BLaER1 treated with 17β-estradiol and CSF1 and Interleukin-3, amounts not matched to agents 10 nM and 100 nM (cell line): ENCODE measurements around the gene TMEM163.

ENCODE experiments used
- H3K27ac ChIP-seq, 11 experiments: shearing (Covaris generic); formaldehyde crosslinking; 2 replicates each; pipeline ENCODE4 v1.8.1; 2022
- H3K27me3 ChIP-seq, 11 experiments: shearing (Covaris generic); formaldehyde crosslinking; 2 replicates each; pipeline ENCODE4 v1.8.1; 2022
- H3K36me3 ChIP-seq, 11 experiments: shearing (Covaris generic); formaldehyde crosslinking; 2 replicates each; pipeline ENCODE4 v1.8.1; 2022
- H3K4me1 ChIP-seq, 10 experiments: shearing (Covaris generic); formaldehyde crosslinking; 2 replicates each; pipeline ENCODE4 v1.8.1; 2022
- H3K4me2 ChIP-seq, 11 experiments: shearing (Covaris generic); formaldehyde crosslinking; 2 replicates each; pipeline ENCODE4 v1.8.1; 2022
- H3K4me3 ChIP-seq, 10 experiments: shearing (Covaris generic); formaldehyde crosslinking; 2 replicates each; pipeline ENCODE4 v1.8.1; 2022
- H3K9ac ChIP-seq, 11 experiments: shearing (Covaris generic); formaldehyde crosslinking; 2 replicates each; pipeline ENCODE4 v1.8.1; 2022
- H3K9me3 ChIP-seq, 11 experiments: shearing (Covaris generic); formaldehyde crosslinking; replicated peaks in 1 of 11; 2 replicates each; pipeline ENCODE4 v1.8.1; 2022
- H4K20me1 ChIP-seq, 11 experiments: shearing (Covaris generic); formaldehyde crosslinking; 2 replicates each; pipeline ENCODE4 v1.8.1; 2022
- Cebpa-rat ChIP-seq, 11 experiments: shearing (Covaris generic); IDR thresholded peaks; 2 replicates each; pipeline ENCODE4 v1.8.1; 2022

Gene TMEM163

DNA sequence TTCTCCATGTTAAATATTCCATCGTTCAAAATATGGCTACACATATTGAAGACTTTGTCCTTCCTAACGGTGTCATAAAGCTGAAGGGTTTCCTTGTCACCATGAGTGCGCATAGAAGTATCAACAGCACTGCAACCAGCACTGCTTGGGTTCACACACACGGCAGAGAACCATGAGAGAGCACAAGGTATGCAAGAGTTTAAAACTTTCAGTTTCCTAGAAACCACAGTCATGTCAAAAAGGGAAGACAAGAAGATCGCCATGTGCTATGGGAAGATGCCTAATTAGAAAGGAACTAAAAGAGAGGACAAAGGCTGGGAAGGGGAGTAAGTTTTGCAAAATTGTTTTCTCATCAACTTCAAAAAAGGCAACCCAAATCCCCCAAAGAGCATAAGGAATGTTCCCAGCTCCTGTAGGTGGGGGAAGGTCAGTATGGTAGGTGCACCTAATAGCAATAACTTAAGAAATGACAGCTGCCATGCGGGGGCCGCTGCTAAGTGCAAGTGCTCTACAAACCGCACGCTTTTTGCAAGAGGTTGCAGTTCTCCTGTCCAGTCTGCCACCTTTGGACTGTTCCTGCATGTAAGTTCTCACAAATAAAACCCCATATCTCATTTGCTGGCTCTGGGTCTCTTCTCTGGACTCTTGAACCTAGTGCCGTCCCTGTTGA, 136.8 kb downstream of the TMEM163 start:
- no peak for TF ChIP-seq Cebpa-rat (IDR thresholded peaks at IDR 0.05)
- Histone ChIP-seq H3K27ac (no peak overlapping the region), H3K4me2 (peak overlapping the region in 3 of 11 experiments; percentile 4 to 11 (median 11); a peak in 4 of 22 replicates), H4K20me1 (no peaks in the 10 kb centered on the region), H3K9me3 (no peaks in the 10 kb centered on the region), H3K36me3 (no peaks in the 10 kb centered on the region), H3K4me1 (peaks cover 6 to 17% (median 9%) of the 10 kb centered on the region in 10 experiments; a peak in 16 of 20 replicates), H3K9ac (no peak overlapping the region), H3K27me3 (no peaks in the 10 kb centered on the region), H3K4me3 (no peak overlapping the region)

GRCh38 chr2:134578316-134578715, 140.5 kb downstream of the TMEM163 start:
- Histone ChIP-seq H4K20me1 (no peaks in the 10 kb centered on the region), H3K4me3 (no peak overlapping the region), H3K9me3 (no peaks in the 10 kb centered on the region), H3K27ac (no peak overlapping the region), H3K27me3 (no peaks in the 10 kb centered on the region), H3K4me1 (peaks cover 0 to 11% (median 0%) of the 10 kb centered on the region in 10 experiments; a peak in 2 of 20 replicates), H3K9ac (no peak overlapping the region), H3K4me2 (no peak overlapping the region), H3K36me3 (no peaks in the 10 kb centered on the region)
- no peak for TF ChIP-seq Cebpa-rat (IDR thresholded peaks at IDR 0.05)

DNA sequence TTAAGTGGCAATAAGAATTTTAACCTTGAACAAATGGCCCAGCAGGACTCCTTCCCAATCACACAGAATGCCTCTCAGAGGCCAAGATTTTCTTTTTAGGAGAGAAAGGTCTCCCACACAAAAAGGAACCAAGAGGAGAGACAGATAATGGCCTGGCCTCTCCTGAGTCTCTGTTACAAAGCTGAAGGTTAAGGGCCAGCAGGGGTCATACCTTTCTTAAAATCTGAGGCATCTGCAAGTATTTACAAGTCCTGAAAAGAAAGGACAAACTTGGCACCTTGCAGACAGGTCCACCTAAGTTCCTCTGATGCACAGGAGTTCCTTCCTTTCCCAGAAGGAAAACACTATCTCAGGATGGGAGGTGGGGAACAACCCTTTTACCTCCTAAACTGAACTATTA, 142.3 kb downstream of the TMEM163 start:
- no peak for TF ChIP-seq Cebpa-rat (IDR thresholded peaks at IDR 0.05)
- no peaks in the 10 kb centered on the region for H4K20me1 ChIP-seq
- no peaks in the 10 kb centered on the region for H3K36me3 ChIP-seq
- peaks cover 0 to 1% (median 0%) of the 10 kb centered on the region in 10 experiments; a peak in 1 of 20 replicates for H3K4me1 ChIP-seq
- no peak overlapping the region for H3K9ac ChIP-seq
- no peak overlapping the region for H3K27ac ChIP-seq
- H3K4me2 ChIP-seq: no peak overlapping the region
- no peak overlapping the region for H3K4me3 ChIP-seq
- H3K9me3 ChIP-seq: no peaks in the 10 kb centered on the region
- H3K27me3 ChIP-seq: no peaks in the 10 kb centered on the region

- no peak overlapping the region for H3K4me3 ChIP-seq
- H3K4me1 ChIP-seq: 0 out of 20 replicates have a peak, but pooled peaks cover 0 to 2% (median 0%) of the 10 kb centered on the region in 10 experiments
- H3K9me3 ChIP-seq: no peaks in the 10 kb centered on the region
- no peaks in the 10 kb centered on the region for H3K36me3 ChIP-seq
- H3K27me3 ChIP-seq: no peaks in the 10 kb centered on the region
- TF ChIP-seq Cebpa-rat (IDR thresholded peaks at IDR 0.05): no peak
- H4K20me1 ChIP-seq: no peaks in the 10 kb centered on the region
- no peak overlapping the region for H3K9ac ChIP-seq
- no peak overlapping the region for H3K4me2 ChIP-seq
- no peak overlapping the region for H3K27ac ChIP-seq
These were observed 142.9 kb downstream of the TMEM163 start for GRCh38 chr2:134575888-134576287.

GRCh38 chr2:134574611-134575330, 144.0 kb downstream of the TMEM163 start:
- no peak overlapping the region for H3K4me2 ChIP-seq
- H3K9ac ChIP-seq: no peak overlapping the region
- no peaks in the 10 kb centered on the region for H3K27me3 ChIP-seq
- H3K4me3 ChIP-seq: no peak overlapping the region
- H3K27ac ChIP-seq: no peak overlapping the region
- H3K36me3 ChIP-seq: no peaks in the 10 kb centered on the region
- H4K20me1 ChIP-seq: no peaks in the 10 kb centered on the region
- no peak for TF ChIP-seq Cebpa-rat (IDR thresholded peaks at IDR 0.05)
- peaks cover 0 to 7% (median 0%) of the 10 kb centered on the region in 10 experiments; a peak in 1 of 20 replicates for H3K4me1 ChIP-seq
- H3K9me3 ChIP-seq: no peaks in the 10 kb centered on the region

- Histone ChIP-seq H3K4me1 (peaks cover 0 to 7% (median 0%) of the 10 kb centered on the region in 10 experiments; a peak in 1 of 20 replicates), H3K27me3 (no peaks in the 10 kb centered on the region), H4K20me1 (no peaks in the 10 kb centered on the region), H3K27ac (no peak overlapping the region), H3K36me3 (no peaks in the 10 kb centered on the region), H3K4me3 (no peak overlapping the region), H3K9ac (no peak overlapping the region), H3K4me2 (no peak overlapping the region), H3K9me3 (no peaks in the 10 kb centered on the region)
- no peak for TF ChIP-seq Cebpa-rat (IDR thresholded peaks at IDR 0.05)
These were observed 145.1 kb downstream of the TMEM163 start for GRCh38 chr2:134573724-134574123.

- no peak for TF ChIP-seq Cebpa-rat (IDR thresholded peaks at IDR 0.05)
- no peak overlapping the region for H3K9ac ChIP-seq
These were observed 145.8 kb downstream of the TMEM163 start for GRCh38 chr2:134573085-134573370.

GRCh38 chr2:134572314-134573084, 146.3 kb downstream of the TMEM163 start:
- Histone ChIP-seq H3K27me3 (no peaks in the 10 kb centered on the region), H3K9ac (no peak overlapping the region), H3K36me3 (no peaks in the 10 kb centered on the region), H4K20me1 (no peaks in the 10 kb centered on the region), H3K9me3 (no peaks in the 10 kb centered on the region), H3K27ac (no peak overlapping the region), H3K4me1 (peaks cover 0 to 7% (median 0%) of the 10 kb centered on the region in 10 experiments; a peak in 1 of 20 replicates), H3K4me2 (no peak overlapping the region), H3K4me3 (no peak overlapping the region)
- no peak for TF ChIP-seq Cebpa-rat (IDR thresholded peaks at IDR 0.05)

More at GRCh38 chr2:134573085-134573370, 145.8 kb downstream of the TMEM163 start:
- no peaks in the 10 kb centered on the region for H4K20me1 ChIP-seq
- H3K4me3 ChIP-seq: no peak overlapping the region
- H3K27me3 ChIP-seq: no peaks in the 10 kb centered on the region
- H3K36me3 ChIP-seq: no peaks in the 10 kb centered on the region
- H3K4me1 ChIP-seq: peaks cover 0 to 7% (median 0%) of the 10 kb centered on the region in 10 experiments; a peak in 1 of 20 replicates
- no peak overlapping the region for H3K4me2 ChIP-seq
- no peaks in the 10 kb centered on the region for H3K9me3 ChIP-seq
- no peak overlapping the region for H3K27ac ChIP-seq

GRCh38 chr2:134570676-134571075, 148.1 kb downstream of the TMEM163 start:
- no peak for TF ChIP-seq Cebpa-rat (IDR thresholded peaks at IDR 0.05)
- no peak overlapping the region for H3K9ac ChIP-seq
- H3K4me1 ChIP-seq: peaks cover 0 to 7% (median 0%) of the 10 kb centered on the region in 10 experiments; a peak in 1 of 20 replicates
- no peak overlapping the region for H3K27ac ChIP-seq
- H3K9me3 ChIP-seq: no peaks in the 10 kb centered on the region
- no peak overlapping the region for H3K4me3 ChIP-seq
- no peaks in the 10 kb centered on the region for H4K20me1 ChIP-seq
- H3K4me2 ChIP-seq: peak overlapping the region in 2 of 11 experiments; percentile 7 to 51; a peak in 2 of 22 replicates
- no peaks in the 10 kb centered on the region for H3K27me3 ChIP-seq
- H3K36me3 ChIP-seq: no peaks in the 10 kb centered on the region
